ENCODE measurements around the gene MIX23. TPM values are rescaled to one million over a fixed set of nuclear protein-coding genes. Genes with fewer than 3 reads are reported as not detected.
A peak's percentile ranks its signal among the peaks of the same experiment; 100 is the strongest.

MIX23 gene
- total and polyA plus RNA-seq, 10 of the 15 experiments (the other 5 are each of a cell fraction or from before 2014, with no cell fraction given), result 30.0 to 176 (median 62.4) TPM

- TF ChIP-seq IRF5 (IDR thresholded peaks at IDR 0.05; ENCODE audit: borderline replicate concordance) (no peak), POU2F2 (IDR thresholded peaks at IDR 0.05; ENCODE audit: borderline replicate concordance, low read depth, low read length) (no peak), NR2F1 (conservative IDR thresholded peaks at IDR 0.05) (peak; percentile 81), IKZF2 (IDR thresholded peaks at IDR 0.05) (peak in 1 of 2 experiments; percentile 44; a peak in 3 of 4 replicates), SRF (IDR thresholded peaks at IDR 0.05; ENCODE audit: low read depth in 2 of 2, low read length in 2 of 2) (no peak), RB1 (IDR thresholded peaks at IDR 0.05; ENCODE audit: borderline replicate concordance) (no peak), NBN (IDR thresholded peaks at IDR 0.05) (no peak), SPI1 (IDR thresholded peaks at IDR 0.05; ENCODE audit: borderline replicate concordance, insufficient read depth, low read depth, low read length) (peak; percentile 83), CHD2 (IDR thresholded peaks at IDR 0.05; ENCODE audit: borderline replicate concordance, low read depth, low read length) (no peak), EP300 (IDR thresholded peaks at IDR 0.05; ENCODE audit: borderline replicate concordance in 1 of 2, control insufficient read depth in 1 of 2, low read depth in 2 of 2, low read length in 2 of 2) (0 out of 4 replicates have a peak, but pooled peaks of 1 of the 2 experiments have one; percentile 23), FOXM1 (IDR thresholded peaks at IDR 0.05; ENCODE audit: low read depth, low read length) (no peak), RELB (IDR thresholded peaks at IDR 0.05; ENCODE audit: low read depth) (0 out of 2 replicates have a peak, but pooled peaks have one; percentile 16), BACH1 (IDR thresholded peaks at IDR 0.05; ENCODE audit: borderline replicate concordance) (no peak), CBX5 (IDR thresholded peaks at IDR 0.05; ENCODE audit: low read depth) (no peak), MEF2B (IDR thresholded peaks at IDR 0.05; ENCODE audit: partially characterized antibody, poor library complexity, severe bottlenecking) (peak; percentile 8), JUNB (IDR thresholded peaks at IDR 0.05) (no peak; the same call in 1 of the 2 replicates)
- TF ChIP-seq, protein P1, sequence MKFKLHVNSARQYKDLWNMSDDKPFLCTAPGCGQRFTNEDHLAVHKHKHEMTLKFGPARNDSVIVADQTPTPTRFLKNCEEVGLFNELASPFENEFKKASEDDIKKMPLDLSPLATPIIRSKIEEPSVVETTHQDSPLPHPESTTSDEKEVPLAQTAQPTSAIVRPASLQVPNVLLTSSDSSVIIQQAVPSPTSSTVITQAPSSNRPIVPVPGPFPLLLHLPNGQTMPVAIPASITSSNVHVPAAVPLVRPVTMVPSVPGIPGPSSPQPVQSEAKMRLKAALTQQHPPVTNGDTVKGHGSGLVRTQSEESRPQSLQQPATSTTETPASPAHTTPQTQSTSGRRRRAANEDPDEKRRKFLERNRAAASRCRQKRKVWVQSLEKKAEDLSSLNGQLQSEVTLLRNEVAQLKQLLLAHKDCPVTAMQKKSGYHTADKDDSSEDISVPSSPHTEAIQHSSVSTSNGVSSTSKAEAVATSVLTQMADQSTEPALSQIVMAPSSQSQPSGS (IDR thresholded peaks at IDR 0.05; ENCODE audit: low read length), result no peak
- TF ChIP-seq, protein P2, sequence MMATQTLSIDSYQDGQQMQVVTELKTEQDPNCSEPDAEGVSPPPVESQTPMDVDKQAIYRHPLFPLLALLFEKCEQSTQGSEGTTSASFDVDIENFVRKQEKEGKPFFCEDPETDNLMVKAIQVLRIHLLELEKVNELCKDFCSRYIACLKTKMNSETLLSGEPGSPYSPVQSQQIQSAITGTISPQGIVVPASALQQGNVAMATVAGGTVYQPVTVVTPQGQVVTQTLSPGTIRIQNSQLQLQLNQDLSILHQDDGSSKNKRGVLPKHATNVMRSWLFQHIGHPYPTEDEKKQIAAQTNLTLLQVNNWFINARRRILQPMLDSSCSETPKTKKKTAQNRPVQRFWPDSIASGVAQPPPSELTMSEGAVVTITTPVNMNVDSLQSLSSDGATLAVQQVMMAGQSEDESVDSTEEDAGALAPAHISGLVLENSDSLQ (IDR thresholded peaks at IDR 0.05), result 0 out of 2 replicates have a peak, but pooled peaks have one; percentile 27
- TF ChIP-seq, protein P3, sequence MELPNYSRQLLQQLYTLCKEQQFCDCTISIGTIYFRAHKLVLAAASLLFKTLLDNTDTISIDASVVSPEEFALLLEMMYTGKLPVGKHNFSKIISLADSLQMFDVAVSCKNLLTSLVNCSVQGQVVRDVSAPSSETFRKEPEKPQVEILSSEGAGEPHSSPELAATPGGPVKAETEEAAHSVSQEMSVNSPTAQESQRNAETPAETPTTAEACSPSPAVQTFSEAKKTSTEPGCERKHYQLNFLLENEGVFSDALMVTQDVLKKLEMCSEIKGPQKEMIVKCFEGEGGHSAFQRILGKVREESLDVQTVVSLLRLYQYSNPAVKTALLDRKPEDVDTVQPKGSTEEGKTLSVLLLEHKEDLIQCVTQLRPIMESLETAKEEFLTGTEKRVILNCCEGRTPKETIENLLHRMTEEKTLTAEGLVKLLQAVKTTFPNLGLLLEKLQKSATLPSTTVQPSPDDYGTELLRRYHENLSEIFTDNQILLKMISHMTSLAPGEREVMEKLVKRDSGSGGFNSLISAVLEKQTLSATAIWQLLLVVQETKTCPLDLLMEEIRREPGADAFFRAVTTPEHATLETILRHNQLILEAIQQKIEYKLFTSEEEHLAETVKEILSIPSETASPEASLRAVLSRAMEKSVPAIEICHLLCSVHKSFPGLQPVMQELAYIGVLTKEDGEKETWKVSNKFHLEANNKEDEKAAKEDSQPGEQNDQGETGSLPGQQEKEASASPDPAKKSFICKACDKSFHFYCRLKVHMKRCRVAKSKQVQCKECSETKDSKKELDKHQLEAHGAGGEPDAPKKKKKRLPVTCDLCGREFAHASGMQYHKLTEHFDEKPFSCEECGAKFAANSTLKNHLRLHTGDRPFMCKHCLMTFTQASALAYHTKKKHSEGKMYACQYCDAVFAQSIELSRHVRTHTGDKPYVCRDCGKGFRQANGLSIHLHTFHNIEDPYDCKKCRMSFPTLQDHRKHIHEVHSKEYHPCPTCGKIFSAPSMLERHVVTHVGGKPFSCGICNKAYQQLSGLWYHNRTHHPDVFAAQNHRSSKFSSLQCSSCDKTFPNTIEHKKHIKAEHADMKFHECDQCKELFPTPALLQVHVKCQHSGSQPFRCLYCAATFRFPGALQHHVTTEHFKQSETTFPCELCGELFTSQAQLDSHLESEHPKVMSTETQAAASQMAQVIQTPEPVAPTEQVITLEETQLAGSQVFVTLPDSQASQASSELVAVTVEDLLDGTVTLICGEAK (IDR thresholded peaks at IDR 0.05; ENCODE audit: borderline replicate concordance), result no peak
Measured at GRCh38 chr3:122325769-122326168, 57.3 kb downstream of the MIX23 start (continued).

Measured in GM12878 (cell line).